SIG-M5 (cell line): ENCODE data around the gene CAMK1G.
A peak's percentile ranks its signal among the peaks of the same experiment; 100 is the strongest.

Source experiments
- DNase-seq: peaks from one replicate; lab custom pipeline; 2025; lab: John Stamatoyannopoulos, UW

CAMK1G gene

DNA sequence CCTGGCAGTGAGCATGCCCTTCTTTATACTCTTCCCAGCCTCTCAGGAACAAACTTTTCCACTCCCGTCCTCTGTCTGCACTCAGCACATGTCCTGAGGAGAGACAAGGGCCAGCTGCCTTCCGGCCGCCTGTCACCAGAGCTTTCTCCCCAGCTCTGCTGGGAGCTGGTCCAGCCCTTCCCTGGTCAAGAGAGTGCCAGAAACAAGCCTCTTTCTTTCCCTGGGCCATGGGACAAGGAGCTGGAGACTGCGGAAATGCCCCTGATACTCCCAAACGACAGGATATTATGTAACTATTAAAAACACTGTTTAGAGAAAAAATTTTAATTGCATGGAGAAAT is 58.3 kb downstream of the CAMK1G start:
- DNase-seq, result no peak

DNA sequence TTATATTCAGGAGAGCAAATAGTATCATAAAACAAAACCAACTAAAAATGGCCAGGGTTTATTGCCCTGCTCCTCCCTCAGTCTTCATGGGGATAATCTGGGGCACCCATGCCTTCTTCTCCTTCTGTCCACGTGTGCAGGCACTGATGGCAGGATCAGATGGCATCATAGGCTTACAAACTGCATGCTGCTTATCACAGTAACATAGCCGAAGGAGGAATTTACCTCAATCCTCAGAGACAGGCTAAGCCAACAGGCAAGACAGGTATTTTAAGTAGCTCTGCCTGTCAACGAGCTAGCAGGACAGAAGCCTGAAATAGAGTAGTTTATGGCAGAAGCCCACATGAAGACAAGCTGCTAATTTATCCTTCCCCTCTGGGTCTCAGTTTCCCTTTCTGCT is 59.3 kb downstream of the CAMK1G start:
- no peak for DNase-seq

DNA sequence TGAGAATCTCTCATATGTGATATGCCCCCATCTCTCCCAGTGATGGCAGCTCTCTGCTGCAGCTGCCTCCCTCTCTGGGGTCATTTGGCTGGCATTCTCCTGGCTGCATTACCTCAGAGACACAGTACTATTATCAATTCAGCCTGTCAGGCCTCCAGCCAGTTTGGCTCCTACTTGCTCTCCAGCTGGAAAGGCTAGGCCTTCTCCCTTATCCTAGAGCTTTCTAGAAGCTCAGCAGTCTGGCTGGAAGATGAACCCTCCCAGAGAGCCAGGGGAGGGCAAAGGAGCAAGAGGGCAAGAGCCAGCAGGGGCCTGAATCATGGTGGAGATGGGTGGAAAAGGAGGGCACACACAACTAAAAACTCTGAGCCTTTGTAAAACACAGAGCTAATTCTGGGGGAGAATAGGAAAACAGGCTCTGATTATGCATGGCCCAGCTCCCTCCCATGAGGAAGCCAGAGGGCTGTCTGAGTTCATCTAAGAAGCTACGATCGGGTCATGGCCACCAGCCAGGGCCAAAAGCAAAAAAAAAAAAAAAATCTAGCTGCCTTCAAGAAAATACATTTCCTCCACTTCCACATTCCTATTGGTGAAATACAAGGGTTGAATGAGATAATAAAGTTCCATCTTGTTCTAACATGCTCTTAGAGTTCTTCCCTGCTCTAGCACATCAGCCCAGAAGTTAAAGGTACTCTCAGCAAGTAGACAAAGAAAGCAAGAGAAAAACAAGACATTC is 59.9 kb downstream of the CAMK1G start:
- DNase-seq, result no peak

DNA sequence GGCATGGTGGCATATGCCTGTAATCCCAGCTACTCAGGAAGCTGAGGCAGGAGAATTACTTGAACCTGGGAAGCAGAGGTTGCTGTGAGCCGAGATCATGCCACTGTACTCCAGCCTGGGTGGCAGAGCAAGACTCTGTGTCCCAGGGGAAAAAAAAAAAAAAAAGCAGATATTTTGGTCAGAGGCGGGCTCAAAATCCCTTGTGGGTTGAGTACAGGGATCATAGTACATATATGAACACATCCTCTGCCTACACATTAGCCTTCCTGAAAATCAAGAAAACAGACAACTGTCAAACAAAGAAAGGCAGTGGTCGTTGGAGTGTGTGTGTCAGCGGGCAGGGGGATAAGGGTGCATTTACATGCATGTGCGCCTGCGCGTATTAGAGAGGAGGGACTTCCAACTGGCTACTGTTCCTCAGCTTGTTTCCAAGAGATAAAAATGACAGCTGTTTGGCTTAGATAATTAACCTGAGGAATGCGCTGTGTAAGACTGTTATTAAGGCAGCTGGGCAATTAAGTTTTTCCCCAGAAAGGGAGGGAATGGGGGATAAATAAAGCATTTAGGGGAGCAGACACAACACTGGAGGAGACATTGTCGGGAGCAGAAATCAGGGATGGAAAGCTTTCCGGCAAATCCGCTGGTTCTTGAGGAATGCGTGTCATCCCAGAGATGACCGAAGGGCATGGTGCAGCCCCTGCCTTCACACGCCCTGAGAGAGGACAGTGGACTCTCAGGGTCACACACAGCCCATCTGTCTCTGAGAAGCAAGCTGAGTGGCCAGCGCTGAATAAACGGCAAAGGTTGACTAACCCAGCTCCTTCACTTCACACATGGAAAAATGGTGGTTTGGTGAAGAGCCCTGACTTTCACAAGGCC is 62.3 kb downstream of the CAMK1G start:
- no peak for DNase-seq

DNA sequence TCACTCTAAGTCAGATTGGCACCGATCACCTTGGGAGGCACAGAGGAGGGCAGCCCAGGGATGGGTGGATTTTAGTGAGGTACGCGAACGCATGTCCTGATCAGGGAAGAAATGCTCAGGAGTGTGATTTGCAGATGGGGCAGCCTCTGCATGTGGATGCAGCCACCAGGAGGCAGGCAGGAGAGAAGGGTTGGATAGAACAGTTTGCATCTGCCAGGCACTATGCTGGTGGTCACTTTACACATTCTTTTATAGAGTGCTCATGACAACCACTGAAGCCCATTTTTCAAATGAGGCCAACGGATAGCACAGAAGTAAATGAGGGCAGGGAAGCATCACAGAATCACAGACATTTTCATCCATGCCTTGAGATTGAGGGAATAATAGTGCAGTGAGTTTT is 63.0 kb downstream of the CAMK1G start:
- no peak for DNase-seq

DNA sequence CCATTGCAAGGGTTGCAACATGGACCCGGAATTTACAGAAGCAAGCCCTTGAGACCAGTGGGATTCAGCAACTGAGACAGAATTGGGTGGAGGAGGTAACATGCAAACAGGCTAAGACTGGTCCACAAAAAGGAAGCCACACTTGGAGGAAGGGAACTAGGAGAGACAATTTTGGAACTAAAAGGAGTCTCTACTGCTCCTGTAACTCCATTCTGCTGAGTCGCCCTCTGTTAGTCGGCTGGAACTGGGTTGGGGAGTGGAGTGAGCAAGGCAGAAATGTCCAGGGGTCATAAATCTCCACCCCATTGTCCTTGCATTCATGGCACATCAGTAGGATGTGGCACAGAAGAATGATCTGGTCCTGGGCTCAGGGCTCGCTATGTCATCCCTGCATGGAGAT is 63.6 kb downstream of the CAMK1G start:
- DNase-seq, result no peak

DNA sequence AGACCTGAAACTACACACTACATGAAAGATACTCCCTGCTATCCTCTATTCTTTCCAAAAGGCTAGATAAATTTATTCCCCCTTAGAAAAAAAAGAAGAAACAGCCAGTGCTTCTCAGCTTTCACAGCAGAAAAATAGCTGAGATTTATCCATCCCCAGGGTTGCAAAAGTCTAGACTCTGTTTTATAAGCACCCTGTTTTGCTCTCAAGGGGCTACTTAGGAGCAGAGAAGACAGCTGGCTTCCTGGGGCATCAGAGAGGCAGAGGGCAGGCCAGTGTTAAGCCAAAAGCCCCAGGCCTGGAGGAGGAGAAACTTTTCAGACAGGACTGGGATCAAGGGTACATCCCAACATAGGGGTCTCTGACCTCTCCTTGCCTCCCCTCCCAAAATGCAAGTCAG is 64.8 kb downstream of the CAMK1G start:
- DNase-seq, result no peak

DNA sequence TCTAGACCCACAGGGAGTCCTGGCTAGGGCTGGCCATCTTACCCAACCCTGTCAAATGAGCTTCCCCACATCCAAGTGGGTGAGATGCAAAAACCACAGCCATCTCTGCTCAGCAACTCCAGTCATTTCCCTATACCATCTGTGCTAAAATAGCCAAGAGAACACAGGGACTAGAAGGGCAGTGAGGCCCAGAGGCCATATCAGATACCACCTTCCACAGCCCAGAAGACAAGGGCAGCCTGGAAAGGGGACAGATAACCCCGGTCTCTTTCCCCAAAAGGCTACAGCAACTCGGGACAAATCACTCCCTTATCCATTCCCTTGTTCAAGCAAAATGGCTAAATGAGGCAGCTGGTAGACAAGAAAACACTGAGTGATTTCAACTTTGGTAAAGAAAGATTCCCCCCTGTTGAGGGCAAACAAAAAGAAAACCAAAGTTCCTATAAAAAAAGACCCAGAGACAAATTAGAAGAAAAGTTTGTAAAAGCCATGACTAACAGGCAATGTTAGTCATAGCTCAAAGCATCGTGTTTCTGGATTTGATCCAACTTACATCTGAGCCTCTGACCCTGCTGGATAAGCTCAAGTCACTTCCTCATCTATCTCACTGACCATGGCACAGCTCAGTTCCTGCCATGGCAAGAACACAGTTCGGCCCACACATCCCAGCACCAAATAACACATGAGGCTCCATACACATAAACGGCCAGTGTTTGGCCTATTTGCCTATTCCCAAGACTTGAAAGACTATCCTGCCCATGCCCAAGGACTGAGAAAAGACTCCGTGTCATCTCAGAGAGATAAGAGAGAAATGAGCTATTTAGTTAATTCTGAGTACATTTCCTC is 65.6 kb downstream of the CAMK1G start:
- no peak for DNase-seq

DNA sequence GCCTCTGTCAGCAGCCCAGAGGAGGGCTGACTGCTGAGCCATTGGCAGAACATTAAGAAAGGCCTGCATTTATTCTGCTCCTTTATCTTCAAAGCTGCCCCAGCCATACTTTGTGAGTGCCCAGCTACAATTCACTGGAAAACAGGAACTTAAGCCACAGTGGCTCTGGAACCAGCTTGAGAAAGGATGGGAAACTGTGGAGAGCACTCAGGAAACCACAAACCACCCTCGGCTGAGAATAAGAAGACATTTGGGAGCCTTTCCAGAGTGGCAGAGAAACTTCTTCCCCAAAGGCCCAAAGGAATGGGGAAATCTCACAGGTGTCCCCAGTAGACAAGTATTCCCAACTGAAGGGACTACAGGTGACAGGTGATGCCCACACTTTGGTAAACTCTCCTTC is 66.9 kb downstream of the CAMK1G start:
- DNase-seq, result peak; percentile 17

DNA sequence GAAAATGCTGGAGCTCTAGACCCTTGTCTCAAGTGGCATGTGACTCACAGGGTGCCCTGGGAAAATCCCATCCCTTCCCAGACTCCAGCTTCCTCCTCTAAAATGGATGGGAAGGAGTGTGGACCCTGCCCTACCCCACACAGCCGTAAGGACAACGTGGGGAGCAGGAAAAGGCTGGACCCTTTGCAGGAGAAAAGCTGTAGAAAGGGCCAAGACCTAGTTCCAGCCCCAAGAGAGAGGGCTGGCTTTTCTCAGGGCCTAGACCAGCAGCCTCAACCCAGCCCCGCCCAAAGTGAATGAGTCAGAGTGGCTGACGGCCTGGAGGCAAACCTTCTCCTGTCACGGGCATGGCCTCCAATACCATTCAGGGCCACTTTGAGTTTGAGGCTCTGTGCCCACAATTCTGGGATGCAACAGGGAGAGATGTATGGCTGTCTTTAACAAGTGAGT is 67.6 kb downstream of the CAMK1G start:
- no peak for DNase-seq

DNA sequence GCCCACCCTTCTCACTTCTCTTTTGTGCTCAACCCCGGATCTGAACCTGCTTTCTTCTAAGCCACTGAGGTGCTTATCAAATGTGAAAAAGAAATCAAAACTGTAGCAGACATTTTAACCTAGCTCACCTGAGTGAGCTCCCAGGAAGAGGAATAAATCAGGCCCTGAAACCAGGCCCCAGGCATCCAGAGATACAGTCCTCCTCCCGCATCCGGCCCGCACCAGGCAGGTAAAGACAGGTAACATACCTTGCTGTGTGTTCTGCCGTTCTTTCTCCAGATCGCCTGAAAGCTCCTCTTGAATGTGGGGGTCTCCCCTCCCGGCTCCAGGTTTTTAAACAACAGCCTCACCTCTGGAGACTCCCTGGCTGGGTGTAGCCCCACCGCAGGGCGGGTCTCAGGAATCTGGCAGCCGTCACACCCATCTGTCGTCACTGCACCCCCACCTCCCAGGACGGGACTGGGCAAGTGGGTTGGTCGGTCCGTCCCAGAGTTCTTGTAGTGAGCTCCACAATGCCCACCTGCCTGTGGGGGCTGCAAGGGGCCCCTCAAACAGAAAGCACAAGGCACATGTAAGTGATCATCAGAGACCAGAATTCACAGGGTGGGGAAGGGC is 68.7 kb downstream of the CAMK1G start, which contains the start of gene LAMB3:
LAMB3 (minus strand) TSS at position 305 of the 615 bp plus-strand sequence. CDS start 1,481 bp downstream, outside the sequence.
- no peak for DNase-seq

DNA sequence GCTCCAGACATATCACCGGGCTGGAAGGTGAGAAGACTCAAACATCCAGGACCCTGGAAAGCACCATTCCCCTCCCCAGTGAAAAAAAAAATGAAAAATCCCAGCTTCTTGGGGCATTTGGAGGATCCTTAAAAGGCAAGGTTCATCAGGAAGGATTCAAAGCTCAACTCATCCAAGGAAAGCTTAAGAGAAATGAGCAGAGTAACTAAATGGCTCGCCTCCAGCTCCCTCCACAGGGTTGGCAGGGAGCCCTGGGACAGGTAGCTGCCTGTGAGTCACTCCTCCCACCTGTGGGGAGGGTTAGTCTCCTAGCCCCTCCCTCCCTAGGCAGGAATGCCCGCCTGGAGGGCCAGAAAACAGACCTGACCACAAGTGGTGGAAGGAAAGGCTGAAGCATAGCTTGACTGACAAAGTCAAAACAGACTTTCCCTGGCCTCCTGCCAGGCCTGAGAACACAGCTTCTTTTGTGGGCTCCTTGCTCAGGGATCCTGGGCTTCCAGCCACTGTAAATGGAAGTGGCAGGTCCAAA is 69.4 kb downstream of the CAMK1G start:
- DNase-seq, result no peak

DNA sequence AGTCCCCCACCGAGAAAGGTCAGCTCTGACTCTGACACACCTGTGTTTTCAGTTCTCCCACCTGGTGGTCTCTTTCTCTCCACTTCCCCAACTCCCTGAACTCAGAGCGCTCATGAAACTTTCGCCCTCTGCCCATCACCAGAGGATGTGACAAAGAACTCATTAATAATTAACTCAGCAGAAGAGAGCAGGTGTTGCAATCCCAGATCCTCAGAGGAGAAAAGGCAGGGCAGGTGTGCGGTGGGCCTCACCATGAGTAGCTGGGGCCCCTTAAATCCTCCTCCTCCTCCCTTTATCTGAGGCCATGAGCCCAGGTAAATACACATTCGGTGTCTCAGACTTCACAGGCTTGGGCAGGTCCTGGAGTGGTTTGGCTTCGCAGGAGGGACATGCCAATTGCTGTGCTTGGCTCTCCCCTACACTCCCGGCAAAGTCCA is 70.4 kb downstream of the CAMK1G start:
- no peak for DNase-seq

DNA sequence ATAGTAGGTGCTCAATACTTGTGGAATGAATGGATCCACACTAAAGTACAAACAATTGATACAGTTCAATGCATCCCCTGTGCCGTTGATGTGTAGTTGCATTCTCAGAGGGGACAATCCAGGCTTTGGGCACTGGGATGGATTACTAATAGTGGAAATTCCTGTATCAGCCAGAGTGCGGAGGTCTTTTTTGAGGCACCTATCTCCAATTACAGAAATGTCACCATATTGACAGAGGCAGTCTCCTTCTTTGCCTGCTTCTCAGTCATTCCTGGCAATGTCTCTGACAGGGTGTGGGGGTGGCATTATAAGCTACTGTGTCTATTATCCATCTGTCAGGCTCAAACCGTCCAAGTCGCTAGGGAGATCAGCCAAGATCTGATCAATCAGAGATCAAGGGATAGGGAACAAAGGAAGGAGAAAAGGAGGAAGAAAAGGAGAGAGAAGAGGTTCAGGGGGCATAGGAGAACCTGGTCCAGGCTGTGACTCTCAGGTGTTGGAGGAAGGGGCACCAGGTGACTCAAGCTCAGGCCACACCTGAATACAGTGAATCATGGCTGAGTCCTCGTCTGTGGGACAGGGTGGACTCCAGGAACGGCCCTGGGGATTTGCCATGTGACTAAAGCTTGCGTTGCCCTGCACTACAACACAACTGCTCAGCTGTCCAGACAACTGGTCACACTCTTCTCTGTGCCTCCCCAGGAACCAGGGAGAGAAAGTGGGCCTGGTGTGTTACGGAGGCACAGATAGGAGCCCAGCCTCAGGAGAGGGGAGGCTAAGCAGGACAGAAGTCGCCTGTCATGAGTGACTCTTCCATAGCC is 72.1 kb downstream of the CAMK1G start:
- DNase-seq, result no peak

DNA sequence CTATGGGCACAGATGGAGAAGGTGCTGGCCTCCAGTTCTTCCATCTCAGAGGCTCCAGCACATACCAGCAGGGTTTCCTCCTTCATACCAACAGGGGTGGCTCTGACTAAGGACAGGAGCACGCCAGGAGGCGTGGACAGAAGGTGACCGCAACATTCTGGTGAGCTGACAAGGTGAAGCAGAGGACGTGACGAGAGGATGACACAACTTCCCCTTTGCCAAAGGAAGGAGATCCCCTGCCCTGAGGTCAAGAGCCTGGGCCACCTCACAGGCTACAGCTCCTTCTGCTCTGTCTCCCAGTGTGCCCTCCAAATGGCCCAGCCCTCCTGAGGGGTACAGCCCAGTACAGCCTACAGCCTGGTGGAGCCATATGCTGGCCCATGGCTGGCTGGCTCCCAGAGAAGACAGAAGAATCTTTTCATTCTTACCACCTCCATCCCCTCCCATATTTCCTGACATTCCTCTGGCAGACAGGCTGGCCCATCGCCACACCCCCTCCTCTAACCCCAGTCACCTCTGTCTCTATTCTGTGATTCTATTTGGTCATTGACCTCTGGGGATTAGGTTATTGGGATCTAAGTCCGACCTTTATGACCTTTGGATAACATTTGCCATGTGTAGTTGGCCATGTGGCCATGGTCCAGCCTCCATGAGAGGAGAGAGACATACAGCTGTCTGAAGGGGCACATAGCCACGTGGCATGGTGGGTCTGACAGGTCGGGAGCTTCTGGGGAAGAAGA is 73.8 kb downstream of the CAMK1G start:
- no peak for DNase-seq

DNA sequence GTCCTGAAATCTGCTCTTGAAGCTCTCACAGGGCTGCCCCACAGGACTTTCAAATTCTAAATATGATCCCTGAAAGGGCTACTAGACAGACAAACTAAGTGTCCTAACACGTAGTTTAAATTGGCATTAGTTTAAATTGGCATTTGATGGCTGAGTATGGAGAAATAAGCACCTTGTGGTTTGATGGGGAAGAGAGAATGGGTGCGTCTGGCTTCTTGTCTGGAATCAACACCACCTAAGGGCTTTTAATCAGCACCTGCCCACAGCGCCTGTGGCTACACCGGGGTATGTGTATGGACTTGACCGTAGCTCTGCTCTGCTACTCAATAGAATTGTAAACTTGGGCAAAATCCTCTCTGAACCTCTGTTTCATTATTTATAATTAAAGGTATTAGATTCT is 74.4 kb downstream of the CAMK1G start:
- DNase-seq, result no peak

DNA sequence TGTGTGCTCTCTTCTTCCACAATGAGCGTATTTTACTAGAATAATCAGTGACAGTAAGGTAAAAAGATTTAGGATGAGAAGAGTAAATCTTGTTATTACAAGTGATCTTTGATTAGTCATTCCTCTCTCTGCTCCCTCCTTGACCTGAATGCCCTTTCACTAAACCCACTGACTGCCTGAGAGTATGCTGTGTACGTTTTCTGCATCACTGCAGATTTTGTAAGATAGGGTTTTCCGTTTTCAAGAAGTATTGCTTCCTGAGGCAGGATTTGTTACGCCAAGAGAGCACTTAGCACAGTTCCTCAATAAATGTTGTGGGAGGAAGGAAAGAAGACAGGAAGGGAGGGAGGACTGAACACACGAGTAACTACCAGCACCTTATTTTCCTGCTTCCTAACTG is 76.4 kb downstream of the CAMK1G start:
- no peak for DNase-seq

DNA sequence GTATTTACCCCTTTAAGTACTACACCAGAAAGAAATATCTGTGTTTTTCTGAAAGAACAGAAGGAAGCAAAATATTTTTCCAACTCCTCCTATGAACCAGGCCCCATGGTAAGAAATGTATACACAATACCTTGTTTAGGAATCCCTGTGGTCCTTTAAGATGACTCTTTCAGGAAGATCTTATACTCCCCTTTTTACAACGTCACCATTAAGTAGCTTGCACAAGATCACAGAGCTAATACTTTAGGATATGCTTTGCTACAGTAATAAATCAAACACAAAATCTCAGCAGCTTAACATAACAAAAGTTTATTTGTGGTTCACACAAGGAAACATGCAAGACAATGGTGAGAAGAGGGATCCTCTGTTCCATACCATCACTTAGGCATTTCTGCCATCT is 77.6 kb downstream of the CAMK1G start:
- DNase-seq, result no peak

DNA sequence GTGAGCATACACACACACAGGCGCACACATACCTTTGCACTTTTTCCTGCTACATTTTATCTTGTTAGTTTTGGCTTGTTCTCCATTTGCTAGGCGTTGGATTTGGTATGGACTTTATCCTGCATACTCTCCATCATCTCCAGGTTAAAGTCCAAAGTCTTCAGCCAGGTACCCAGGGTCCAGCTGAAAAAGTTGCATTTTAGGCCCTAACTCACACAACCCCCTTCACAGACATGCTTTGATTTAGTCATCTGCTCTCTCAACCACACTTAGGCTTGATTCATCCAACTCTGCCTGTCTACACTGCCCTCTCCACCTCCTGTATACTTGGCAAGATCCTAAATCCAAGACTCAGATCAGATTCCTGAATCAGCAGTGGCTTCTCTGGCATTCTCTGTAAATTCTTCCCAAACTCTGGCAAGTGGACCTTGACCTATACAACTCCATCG is 79.4 kb downstream of the CAMK1G start:
- no peak for DNase-seq
